Activated effector memory CD4-positive, alpha-beta T cell treated with anti-CD3 and anti-CD28 coated beads, Interleukin-2, amount 50 U/mL, for 16 hours (primary cell): ENCODE results near the gene VSIG10L2.
"Not testable (repeated sequence)": the region's sequence is repeated elsewhere in the genome, so short reads cannot be mapped to it uniquely, and the experiment has no call there.

ENCODE experiments used
- DNase-seq: peaks from one replicate; pipeline ENCODE4 v3.0.0-alpha.2; 2020

The VSIG10L2 gene

DNA sequence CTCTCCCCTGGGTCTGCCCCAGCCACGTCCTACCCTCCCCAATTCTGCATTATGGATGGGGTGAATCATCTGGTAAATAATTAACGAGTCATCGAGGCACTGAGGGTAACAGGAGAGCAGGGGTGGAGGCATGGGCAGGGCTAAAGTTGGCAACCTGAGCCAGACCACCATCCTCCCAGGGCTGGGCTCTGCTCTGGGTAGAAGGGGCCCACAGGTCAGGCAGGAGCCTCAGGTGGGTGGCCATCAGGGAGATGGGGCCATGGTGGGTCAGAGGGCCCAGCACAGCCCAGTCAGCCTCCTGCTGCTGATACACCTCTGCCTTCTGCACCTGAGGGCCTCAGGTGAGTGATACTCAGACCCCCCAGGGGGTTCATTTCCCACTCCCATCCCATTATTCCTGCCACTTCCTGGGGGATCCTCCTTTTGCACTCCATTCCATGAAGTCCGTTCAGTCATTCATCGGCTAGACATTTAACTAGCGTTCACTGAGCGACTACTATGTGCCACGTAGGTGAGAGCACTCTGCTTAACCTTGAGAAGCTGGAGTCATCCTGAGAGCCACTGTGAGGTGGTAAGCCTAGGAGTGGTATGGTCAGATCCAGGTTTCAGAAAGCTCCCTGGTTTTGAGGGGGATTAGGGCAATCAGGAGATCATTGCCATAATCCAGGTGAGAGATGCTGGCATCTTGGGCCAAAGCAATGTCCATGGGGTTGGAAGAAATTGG, at the start of gene VSIG10L2:
Gene VSIG10L2, plus strand, starts transcription at position 248 of the 724 bp plus-strand sequence. Its CDS starts 12 bp downstream, at position 260.
- DNase-seq: no peak

DNA sequence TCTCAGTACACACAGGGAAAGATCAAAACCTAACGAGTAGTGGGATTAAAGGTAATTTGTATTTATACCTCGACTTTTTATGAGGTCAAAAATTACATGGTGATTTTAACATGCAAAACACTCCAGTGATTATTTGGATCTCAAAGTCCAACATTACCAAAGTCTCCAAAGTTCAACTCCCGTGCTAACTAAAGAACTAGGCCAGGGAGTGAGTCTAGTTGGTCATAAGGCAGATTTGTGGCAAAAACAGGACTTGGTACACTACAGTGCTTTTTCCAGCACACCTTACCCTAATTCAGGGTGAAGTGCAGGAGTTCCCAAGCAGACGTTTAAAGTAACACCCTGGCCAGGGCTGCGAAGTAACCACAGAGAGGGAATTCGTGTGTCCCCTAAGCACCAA, 44.0 kb upstream of the VSIG10L2 start:
- DNase-seq: no peak

DNA sequence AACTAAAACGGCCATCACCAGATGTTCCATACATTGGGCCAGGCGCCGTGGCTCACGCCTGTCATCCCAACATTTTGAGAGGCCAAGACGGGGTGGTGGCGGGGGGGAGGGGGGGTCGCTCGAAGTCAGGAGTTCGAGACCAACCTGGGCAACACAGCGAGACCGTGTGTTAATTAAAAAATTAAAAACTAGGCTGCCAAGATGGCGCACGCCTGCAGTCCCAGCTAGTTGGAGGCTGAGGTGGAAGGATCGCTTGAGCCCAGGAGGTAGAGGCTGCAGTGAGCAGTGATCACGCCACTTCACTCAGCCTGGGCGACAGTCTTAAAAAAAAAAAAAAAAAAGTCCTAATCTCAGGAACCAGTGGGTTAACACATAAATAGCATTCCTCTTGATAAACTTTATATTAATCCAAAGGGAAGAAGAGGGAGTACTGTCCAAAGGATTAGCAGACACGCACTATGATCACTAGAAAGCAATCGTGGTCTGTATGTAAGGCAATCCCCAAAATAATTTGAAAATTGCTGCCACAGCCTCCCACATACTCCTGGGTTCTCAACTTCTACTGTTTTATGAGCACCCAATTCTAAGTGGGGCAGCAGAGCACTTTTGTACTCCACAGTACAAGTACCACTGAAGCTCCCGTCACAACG, 43.4 kb upstream of the VSIG10L2 start:
- DNase-seq: no peak

- DNase-seq: peak; percentile 95
Measured at GRCh38 chr11:125902927-125903710, 42.7 kb upstream of the VSIG10L2 start, which contains the start of gene PUS3. Gene PUS3 (minus strand): TSS chr11:125903206. CDS start chr11:125896284, 6,922 bp downstream.

DNA sequence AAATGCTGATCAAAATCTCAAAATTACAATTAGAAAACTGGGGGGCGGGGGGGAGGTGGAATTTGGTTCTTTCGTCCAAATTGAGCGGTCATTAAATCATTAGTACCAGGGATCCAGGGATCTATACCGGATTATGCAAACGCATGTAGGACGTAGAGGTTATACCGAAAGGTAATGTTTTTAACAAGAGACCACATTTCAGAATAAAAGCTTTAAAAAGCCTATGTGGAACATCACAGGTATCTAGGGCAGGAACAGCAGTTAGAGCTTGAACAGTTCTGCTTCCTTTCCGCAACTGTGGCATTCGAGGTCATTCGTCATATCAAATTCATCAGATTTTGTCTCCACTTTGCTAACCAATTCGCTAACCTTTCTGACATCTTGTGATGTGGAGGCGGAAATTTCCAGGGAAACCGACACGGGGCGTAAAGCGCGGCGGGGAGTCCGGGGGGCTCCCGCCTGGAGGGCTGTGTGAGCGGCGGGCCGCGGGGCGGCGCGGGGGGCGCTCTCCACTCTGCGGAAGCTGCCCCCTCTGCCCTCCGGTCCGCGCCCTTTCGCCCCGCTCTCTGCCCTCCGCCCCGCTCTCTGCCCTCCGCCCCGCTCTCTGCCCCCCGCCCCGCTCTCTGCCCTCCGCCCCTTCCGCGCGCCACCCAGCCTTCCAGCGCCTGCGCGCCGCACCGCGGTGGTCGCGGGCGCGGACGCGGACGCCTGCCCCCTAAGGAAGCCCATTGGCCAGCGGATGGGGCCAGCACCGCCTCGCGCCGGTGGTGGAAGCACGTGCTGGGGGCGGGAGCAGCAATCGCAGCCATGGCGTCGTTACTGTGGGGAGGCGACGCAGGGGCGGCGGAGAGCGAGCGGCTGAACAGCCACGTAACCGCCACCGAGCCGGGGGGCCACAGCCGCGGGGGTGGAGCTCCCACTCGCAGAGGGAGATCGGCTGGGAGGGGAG, 41.9 kb upstream of the VSIG10L2 start, which contains the start of gene DDX25:
Gene DDX25, plus strand, starts transcription at position 798 of the 949 bp plus-strand sequence. Its CDS starts 10 bp downstream, at position 808.
- DNase-seq: peak; percentile 69

DNA sequence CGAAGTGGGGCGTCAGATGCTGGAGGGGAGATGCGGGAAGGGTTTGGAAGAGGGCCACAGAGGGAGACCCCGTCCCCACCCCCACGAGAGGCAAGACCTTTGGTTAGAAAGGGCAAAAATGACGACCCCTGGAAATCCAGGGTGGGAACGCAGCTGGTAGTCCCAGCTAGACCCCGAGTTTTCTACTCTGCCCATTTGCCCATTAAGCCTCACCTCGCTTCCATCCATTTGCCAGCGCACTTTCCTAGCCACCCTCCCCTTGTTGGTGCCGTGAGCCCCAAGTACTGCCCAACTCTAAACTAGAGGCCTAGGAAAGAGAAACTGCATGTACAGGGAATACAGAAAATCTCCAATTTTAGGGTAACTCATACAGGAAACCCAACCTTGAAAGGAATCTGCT, 41.2 kb upstream of the VSIG10L2 start:
- no peak for DNase-seq

- DNase-seq: no peak
Measured at GRCh38 chr11:125910226-125910849, 35.5 kb upstream of the VSIG10L2 start.

DNA sequence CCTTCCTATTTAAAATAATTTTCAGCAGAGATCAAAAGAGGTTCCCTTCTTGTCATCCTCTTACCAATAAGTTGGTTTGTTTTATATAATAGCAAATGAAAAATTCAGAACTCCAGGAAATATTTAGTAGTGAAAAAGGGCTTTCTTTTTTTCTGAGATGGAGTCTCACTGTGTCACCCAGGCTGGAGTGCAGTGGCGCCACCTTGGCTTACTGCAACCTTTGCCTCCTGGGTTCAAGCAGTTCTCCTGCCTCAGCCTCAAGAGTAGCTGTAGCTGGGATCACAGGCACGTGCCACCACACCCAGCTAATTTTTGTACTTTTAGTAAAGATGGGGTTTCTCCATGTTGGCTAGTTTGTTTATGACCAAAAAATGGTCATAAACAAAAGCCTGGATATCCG, 31.2 kb upstream of the VSIG10L2 start:
- not testable (repeated sequence) for DNase-seq

GRCh38 chr11:125916683-125917347, 29.0 kb upstream of the VSIG10L2 start:
- DNase-seq: no peak

GRCh38 chr11:125918140-125918840, 27.6 kb upstream of the VSIG10L2 start:
- no peak for DNase-seq

GRCh38 chr11:125921042-125921441, 24.8 kb upstream of the VSIG10L2 start:
- DNase-seq: no peak

GRCh38 chr11:125922156-125922555, 23.7 kb upstream of the VSIG10L2 start:
- DNase-seq: no peak

GRCh38 chr11:125923012-125923579, 22.7 kb upstream of the VSIG10L2 start:
- peak; percentile 76 for DNase-seq

DNA sequence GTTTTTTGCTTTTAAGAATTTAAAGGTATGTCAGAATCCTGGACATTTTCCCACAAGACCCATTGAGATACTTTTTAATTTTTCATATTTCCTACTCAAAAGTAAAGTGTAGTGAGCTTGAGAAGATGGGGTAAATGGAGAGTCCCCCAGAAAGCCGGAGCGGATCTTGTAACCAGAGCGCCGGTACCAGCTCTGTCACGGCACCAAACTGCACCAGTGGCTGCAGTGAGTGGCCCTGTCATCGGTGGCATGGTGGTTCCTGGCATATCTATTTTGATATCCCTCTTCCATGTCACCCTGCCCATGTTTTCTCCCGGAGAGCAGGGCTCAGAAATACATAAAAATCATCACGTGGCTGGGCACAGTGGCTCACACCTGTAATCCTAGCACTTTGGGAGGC, 22.2 kb upstream of the VSIG10L2 start:
- DNase-seq: no peak

DNA sequence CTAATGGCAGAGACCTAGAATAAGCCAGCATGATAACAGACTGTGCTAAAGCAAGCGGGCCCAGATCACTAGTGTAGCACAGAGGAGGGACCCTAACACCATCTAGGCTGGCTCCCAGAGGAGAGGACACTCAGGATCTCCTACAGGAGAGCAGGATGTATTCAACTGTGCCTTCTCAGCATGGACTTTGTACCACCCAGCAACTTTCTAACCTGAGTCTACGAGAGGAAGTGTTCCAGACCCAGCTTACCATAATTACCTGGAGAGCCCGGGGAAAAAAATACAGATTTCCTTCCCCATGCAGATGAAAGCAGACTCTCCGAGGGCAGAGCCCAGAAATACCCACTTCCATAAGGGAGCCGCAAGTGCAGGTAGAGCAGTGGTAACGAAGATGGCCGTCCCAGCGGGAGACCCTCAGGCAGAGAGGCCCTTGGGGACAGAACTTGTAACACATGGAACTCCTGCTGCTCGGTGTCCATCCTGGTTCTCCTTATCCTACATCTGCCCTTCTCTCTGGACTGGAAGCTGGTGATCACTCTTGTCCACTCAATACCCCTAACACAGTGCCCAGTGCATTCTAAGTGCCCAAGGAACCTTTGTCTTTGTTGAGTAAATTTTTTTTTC, 21.3 kb upstream of the VSIG10L2 start:
- no peak for DNase-seq

GRCh38 chr11:125925247-125925740, 20.6 kb upstream of the VSIG10L2 start:
- DNase-seq: no peak

DNA sequence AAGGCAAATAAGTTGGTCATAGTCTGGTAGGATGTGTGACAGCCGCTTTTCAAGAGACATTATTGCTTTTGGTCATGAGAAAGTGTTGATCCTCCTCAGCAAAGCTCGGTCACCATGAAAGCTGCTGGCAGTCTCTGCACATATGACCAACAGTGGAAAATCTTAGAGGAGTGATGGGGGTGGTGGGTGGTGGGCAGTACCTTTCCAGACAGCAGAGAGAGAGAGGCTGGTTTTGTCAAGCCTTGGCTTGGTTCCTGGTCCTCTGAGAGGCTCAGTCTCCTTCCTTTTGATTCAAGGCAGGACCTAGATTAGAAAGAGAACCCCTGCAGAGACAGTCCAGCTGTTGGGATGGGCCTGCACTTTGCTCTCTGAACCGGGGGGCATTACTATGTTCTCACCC, 20.0 kb upstream of the VSIG10L2 start:
- DNase-seq: no peak

- no peak for DNase-seq
Measured at GRCh38 chr11:125926682-125927081, 19.2 kb upstream of the VSIG10L2 start.

DNA sequence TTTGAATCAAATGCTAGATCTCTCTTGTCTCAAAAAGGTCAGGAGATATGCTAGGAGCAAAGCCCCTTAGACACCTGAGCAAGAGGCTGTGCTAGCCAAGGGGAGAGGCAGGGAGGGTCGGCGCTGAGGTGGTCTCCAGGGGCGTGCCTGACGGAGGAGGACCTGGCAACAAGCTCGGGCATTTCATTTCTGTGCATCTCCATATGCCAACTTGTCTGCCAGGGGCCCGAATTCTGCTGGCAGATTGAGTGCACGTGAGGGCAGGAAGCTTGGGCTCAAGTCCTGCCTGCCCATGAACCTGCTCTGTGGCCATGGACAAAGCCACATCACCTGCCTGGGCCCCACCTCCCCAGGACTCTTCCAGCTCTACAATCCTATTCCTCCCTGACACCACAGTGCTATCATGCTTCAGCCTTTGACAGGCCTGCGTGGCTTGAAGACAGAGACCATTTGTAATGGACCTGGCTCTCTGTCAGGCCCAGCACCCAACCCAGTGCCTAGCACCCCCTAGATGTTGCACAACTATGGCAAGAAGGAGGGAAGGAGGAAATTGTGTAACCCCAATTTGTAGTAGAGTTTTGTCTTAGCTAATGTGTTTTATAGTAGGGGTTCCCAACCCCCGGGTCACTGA, 16.3 kb upstream of the VSIG10L2 start:
- no peak for DNase-seq
